ENCODE results near the gene ARMCX2. TPM values are rescaled to one million over a fixed set of nuclear protein-coding genes. Genes with fewer than 3 reads are reported as not detected.

ARMCX2 gene
- total RNA-seq, result 1 to 10 TPM; 3.6 to 4.4 TPM

GRCh38 chrX:101659601-101660063, at the start of gene ARMCX2:
Gene ARMCX2, minus strand, starts transcription at chrX:101659850. Its CDS starts 2,262 bp downstream, at chrX:101657588.
- DNase-seq (no peak), ATAC-seq (peak; percentile 16)
- peaks cover 11% of the 10 kb centered on the region for H3K27me3 Mint-ChIP-seq (ENCODE audit: low read depth)
- H3K27ac Mint-ChIP-seq, result peak within 1 kb of the TSS; percentile 25
- CTCF ChIA-PET, result no interaction called here
- H3K4me3 Mint-ChIP-seq, result peak within 1 kb of the TSS; percentile 75
- peaks cover 2% of the 10 kb centered on the region for H3K36me3 Mint-ChIP-seq (ENCODE audit: low read depth)
- H3K9me3 Mint-ChIP-seq (ENCODE audit: insufficient read depth), result no peaks in the 10 kb centered on the region
- H3K4me1 Mint-ChIP-seq (ENCODE audit: low read depth), result peaks cover 24% of the 10 kb centered on the region
- POLR2A ChIA-PET, result no interaction called here

DNA sequence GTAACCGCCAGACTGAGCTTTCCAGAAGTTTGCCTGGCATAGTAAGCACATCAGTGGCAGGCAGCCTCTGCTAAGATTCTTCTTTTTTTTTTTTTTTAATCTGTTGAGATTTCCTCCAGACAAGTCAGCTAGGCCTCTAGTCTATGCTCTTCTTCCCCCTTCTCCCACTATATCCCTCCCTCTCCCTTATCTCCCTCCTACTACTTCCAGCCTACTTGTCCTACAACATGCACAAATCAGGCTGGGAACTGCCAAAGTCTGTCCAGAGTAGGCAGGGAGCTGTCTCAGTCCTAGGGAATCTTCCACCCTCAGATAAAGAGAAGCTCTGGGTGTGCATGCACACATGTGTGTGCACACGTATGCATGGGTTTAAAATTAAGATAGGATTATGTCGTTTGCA, 49.7 kb upstream of the ARMCX2 start:
- no peaks in the 10 kb centered on the region for H3K36me3 Mint-ChIP-seq (ENCODE audit: low read depth)
- DNase-seq (no peak), ATAC-seq (no peak)
- no peaks in the 10 kb centered on the region for H3K27me3 Mint-ChIP-seq (ENCODE audit: low read depth)
- POLR2A ChIA-PET, result interaction anchor here (0.7 kb wide), 1 partner anchor 222 kb away, joined by 3 read pairs; no protein-coding TSS in a partner anchor
- CTCF ChIA-PET, result no interaction called here
- H3K9me3 Mint-ChIP-seq (ENCODE audit: insufficient read depth), result no peaks in the 10 kb centered on the region
- H3K4me3 Mint-ChIP-seq, result no peak overlapping the region
- H3K4me1 Mint-ChIP-seq (ENCODE audit: low read depth), result no peaks in the 10 kb centered on the region
- H3K27ac Mint-ChIP-seq, result no peak overlapping the region

DNA sequence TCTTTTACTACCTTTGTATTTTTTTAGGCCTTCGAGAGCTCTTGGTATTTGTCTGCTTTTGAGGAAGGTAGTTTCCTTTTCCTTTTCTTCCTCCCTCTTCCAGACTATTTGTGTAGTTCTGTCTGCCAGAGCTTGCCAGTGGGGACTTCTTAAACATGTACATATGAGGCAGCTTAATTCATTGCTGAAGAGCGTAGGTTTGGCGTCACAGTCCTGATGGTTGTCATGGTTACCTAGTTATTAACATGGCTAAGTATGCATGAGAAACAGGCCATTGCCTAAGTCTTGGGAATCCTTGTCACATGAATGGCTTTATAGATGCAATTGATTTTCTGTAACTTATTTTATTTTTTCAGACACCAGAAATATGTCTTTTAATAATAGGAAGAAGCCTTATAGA, 48.5 kb upstream of the ARMCX2 start:
- H3K4me3 Mint-ChIP-seq, result no peak overlapping the region
- ATAC-seq (no peak), DNase-seq (no peak)
- ChIA-PET CTCF (no interaction called here), POLR2A (no interaction called here)
- H3K9me3 Mint-ChIP-seq (ENCODE audit: insufficient read depth), result no peaks in the 10 kb centered on the region
- no peak overlapping the region for H3K27ac Mint-ChIP-seq
- H3K36me3 Mint-ChIP-seq (ENCODE audit: low read depth), result no peaks in the 10 kb centered on the region
- no peaks in the 10 kb centered on the region for H3K4me1 Mint-ChIP-seq (ENCODE audit: low read depth)
- H3K27me3 Mint-ChIP-seq (ENCODE audit: low read depth), result no peaks in the 10 kb centered on the region

DNA sequence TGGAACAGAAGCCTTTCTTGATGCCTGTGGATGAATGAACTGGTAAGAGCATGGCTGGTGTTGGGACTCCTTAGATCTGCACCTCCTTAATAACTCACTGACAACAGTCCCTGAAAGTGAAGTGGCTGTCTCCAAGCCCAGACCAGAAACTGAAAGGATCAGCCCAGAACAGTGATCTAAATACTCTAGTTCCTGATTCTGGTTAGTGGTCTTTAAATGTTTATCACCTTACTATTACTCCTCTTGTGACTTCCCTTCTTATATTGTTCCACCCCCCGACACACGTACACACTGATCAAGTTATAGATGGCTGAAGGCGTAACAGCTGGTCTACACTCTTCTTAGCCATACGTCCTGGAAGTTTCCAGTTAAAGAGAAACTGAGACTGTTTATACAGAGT, 33.8 kb upstream of the ARMCX2 start:
- H3K9me3 Mint-ChIP-seq (ENCODE audit: insufficient read depth), result no peaks in the 10 kb centered on the region
- ATAC-seq (no peak), DNase-seq (no peak)
- no peaks in the 10 kb centered on the region for H3K27me3 Mint-ChIP-seq (ENCODE audit: low read depth)
- CTCF ChIA-PET, result no interaction called here
- POLR2A ChIA-PET, result no interaction called here
- H3K4me1 Mint-ChIP-seq (ENCODE audit: low read depth), result peaks cover 2% of the 10 kb centered on the region
- H3K4me3 Mint-ChIP-seq, result no peak overlapping the region
- no peaks in the 10 kb centered on the region for H3K36me3 Mint-ChIP-seq (ENCODE audit: low read depth)
- no peak overlapping the region for H3K27ac Mint-ChIP-seq

DNA sequence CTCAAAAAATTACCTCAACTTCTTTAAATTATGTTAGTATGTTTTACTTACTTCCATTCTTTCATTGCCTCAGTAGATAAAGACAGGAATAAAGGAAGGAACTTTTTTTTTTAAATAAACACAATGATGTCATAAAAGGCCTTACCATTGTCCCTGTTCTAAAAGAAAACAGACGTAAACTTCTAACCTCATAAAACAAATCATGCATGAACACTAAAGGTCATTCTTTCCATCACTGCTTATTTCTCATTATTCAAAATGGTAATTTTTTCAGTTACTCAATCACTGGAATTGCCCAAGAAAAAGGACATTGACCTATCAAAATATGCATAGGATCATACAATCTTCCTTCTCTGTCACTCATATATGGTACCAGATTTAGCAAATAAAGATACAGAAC, 32.2 kb upstream of the ARMCX2 start:
- Mint-ChIP-seq H3K4me1 (ENCODE audit: low read depth) (peaks cover 3% of the 10 kb centered on the region), H3K27me3 (ENCODE audit: low read depth) (no peaks in the 10 kb centered on the region), H3K4me3 (no peak overlapping the region), H3K9me3 (ENCODE audit: insufficient read depth) (no peaks in the 10 kb centered on the region), H3K27ac (no peak overlapping the region), H3K36me3 (ENCODE audit: low read depth) (no peaks in the 10 kb centered on the region)
- no peak for ATAC-seq
- no peak for DNase-seq
- CTCF ChIA-PET, result no interaction called here
- POLR2A ChIA-PET, result no interaction called here

DNA sequence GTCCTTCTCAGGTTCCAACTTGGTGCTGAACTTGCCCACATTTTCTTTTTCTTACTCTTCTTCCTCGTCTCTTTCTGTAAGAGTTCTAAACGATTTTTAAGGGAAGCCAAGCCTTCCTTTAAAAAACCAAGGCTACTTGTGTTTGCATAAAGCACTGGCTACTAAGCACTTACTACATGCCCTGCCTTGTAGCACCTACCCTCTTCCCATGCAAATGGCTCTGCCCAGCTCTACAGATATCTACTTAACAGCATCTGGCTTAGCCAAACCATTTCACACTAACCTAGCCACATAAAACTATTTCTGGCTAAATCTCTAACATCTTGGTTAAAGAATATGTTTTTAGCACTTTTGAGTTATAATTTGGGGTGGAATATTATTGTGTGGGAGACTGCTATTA, 26.9 kb upstream of the ARMCX2 start:
- DNase-seq (no peak), ATAC-seq (no peak)
- H3K9me3 Mint-ChIP-seq (ENCODE audit: insufficient read depth), result no peaks in the 10 kb centered on the region
- peaks cover 3% of the 10 kb centered on the region for H3K27me3 Mint-ChIP-seq (ENCODE audit: low read depth)
- no peaks in the 10 kb centered on the region for H3K36me3 Mint-ChIP-seq (ENCODE audit: low read depth)
- ChIA-PET POLR2A (no interaction called here), CTCF (no interaction called here)
- peaks cover 3% of the 10 kb centered on the region for H3K4me1 Mint-ChIP-seq (ENCODE audit: low read depth)
- H3K27ac Mint-ChIP-seq, result no peak overlapping the region
- no peak overlapping the region for H3K4me3 Mint-ChIP-seq

- no peak overlapping the region for H3K4me3 Mint-ChIP-seq
- ChIA-PET CTCF (no interaction called here), POLR2A (no interaction called here)
- DNase-seq (no peak), ATAC-seq (no peak)
- peaks cover 3% of the 10 kb centered on the region for H3K4me1 Mint-ChIP-seq (ENCODE audit: low read depth)
- H3K27me3 Mint-ChIP-seq (ENCODE audit: low read depth), result peaks cover 3% of the 10 kb centered on the region
- no peaks in the 10 kb centered on the region for H3K36me3 Mint-ChIP-seq (ENCODE audit: low read depth)
- no peak overlapping the region for H3K27ac Mint-ChIP-seq
- no peaks in the 10 kb centered on the region for H3K9me3 Mint-ChIP-seq (ENCODE audit: insufficient read depth)
Measured at GRCh38 chrX:101685923-101686322, 26.3 kb upstream of the ARMCX2 start.

DNA sequence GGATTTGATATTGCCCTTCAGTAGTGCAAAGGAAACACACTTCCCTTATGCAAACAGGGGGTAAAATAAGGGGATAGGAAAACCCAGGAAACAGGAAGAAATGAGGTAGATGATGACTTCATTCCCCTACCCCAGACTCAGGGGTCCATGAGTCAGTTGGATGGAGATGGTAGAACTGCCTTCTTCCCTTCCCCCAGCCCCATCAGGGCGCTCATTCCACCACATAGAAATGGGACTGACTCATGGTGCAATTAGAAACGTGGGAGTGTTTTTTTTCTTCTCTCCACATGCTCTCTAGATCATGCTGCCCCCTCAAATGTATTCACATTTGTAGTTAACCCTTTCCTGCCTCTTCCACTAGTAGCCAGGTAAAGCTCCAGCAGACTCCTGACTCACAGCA, 23.1 kb upstream of the ARMCX2 start:
- CTCF ChIA-PET, result no interaction called here
- H3K9me3 Mint-ChIP-seq (ENCODE audit: insufficient read depth), result no peaks in the 10 kb centered on the region
- peaks cover 5% of the 10 kb centered on the region for H3K27me3 Mint-ChIP-seq (ENCODE audit: low read depth)
- ATAC-seq (no peak), DNase-seq (no peak)
- no peaks in the 10 kb centered on the region for H3K4me1 Mint-ChIP-seq (ENCODE audit: low read depth)
- POLR2A ChIA-PET, result no interaction called here
- no peak overlapping the region for H3K4me3 Mint-ChIP-seq
- H3K27ac Mint-ChIP-seq, result no peak overlapping the region
- no peaks in the 10 kb centered on the region for H3K36me3 Mint-ChIP-seq (ENCODE audit: low read depth)

- H3K4me1 Mint-ChIP-seq (ENCODE audit: low read depth), result no peaks in the 10 kb centered on the region
- POLR2A ChIA-PET, result no interaction called here
- CTCF ChIA-PET, result no interaction called here
- no peak for ATAC-seq
- no peaks in the 10 kb centered on the region for H3K9me3 Mint-ChIP-seq (ENCODE audit: insufficient read depth)
- peaks cover 13% of the 10 kb centered on the region for H3K27me3 Mint-ChIP-seq (ENCODE audit: low read depth)
- DNase-seq, result no peak
- H3K27ac Mint-ChIP-seq, result no peak overlapping the region
- H3K36me3 Mint-ChIP-seq (ENCODE audit: low read depth), result no peaks in the 10 kb centered on the region
- no peak overlapping the region for H3K4me3 Mint-ChIP-seq
Measured at GRCh38 chrX:101677028-101677427, 17.4 kb upstream of the ARMCX2 start.

- CTCF ChIA-PET, result no interaction called here
- no peak overlapping the region for H3K4me3 Mint-ChIP-seq
Measured at GRCh38 chrX:101676571-101676970, 16.9 kb upstream of the ARMCX2 start.

DNA sequence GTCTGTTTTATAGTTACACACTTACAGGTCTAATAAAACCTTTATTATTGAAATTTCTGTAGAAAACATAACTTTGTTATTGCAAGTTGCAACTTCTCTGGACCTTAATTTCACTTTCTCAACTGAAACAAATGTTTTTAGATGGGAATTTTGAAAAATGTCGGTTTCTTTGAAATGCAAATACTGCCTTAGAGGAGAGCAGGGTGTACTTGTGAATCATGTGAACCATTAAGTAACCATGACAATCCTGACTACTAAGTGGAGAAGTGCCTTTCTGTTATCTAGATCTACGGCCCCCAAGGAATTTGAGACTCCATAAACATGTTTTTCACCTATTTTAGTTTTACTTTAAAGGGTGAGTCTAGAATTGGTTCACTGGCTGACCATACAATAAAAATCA, 8.5 kb upstream of the ARMCX2 start:
- ChIA-PET POLR2A (no interaction called here), CTCF (no interaction called here)
- H3K36me3 Mint-ChIP-seq (ENCODE audit: low read depth), result no peaks in the 10 kb centered on the region
- H3K27ac Mint-ChIP-seq, result no peak overlapping the region
- H3K9me3 Mint-ChIP-seq (ENCODE audit: insufficient read depth), result no peaks in the 10 kb centered on the region
- peaks cover 3% of the 10 kb centered on the region for H3K4me1 Mint-ChIP-seq (ENCODE audit: low read depth)
- no peak for ATAC-seq
- H3K27me3 Mint-ChIP-seq (ENCODE audit: low read depth), result no peaks in the 10 kb centered on the region
- H3K4me3 Mint-ChIP-seq, result no peak overlapping the region
- DNase-seq, result no peak

More at GRCh38 chrX:101676571-101676970, 16.9 kb upstream of the ARMCX2 start:
- no peaks in the 10 kb centered on the region for H3K4me1 Mint-ChIP-seq (ENCODE audit: low read depth)
- no peak for DNase-seq
- H3K9me3 Mint-ChIP-seq (ENCODE audit: insufficient read depth), result no peaks in the 10 kb centered on the region
- H3K27me3 Mint-ChIP-seq (ENCODE audit: low read depth), result peaks cover 13% of the 10 kb centered on the region
- H3K27ac Mint-ChIP-seq, result no peak overlapping the region
- H3K36me3 Mint-ChIP-seq (ENCODE audit: low read depth), result no peaks in the 10 kb centered on the region
- ATAC-seq, result no peak
- POLR2A ChIA-PET, result no interaction called here

DNA sequence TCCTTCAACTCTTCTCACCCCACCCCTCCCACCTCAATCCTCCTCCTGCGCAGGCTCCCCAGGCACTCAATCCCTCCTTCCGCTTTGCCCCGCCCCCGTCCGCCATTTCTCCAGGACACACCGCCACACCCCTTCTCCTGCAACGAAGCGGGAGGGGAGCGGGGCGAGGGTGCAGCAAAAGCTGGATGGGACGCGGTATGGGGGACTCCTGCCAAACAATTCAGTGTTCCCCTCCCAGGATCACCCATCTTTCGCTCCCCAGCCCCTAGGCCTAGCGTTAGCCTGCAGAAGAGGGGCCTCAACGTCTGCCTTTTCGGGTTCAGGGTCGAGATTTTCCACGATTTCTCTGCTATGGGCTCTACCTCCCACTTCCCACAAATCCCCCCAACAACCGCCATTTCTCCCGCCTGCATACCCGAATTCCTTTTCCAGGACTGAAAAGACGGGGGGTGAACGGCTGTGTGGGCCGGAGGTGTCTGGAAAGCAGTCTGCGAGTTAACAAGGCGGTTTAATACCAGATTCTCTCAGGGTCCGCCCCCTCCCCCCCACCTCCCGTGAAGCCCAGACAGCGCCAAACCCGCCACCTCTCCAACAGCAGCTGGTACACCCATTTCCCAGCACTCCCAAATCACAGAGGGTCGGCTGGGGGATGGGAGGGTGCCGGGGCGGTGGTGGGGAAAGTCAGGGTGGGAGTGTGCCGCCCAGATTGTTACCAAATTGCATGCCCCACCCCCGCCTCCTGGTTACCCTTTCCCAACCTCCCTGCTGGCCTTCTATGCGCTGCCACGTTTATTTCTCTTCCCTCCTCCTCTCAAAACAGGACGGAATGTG, 774 bp downstream of the ARMCX2 start:
- H3K27ac Mint-ChIP-seq, result peak overlapping the region; percentile 25
- CTCF ChIA-PET, result no interaction called here

DNA sequence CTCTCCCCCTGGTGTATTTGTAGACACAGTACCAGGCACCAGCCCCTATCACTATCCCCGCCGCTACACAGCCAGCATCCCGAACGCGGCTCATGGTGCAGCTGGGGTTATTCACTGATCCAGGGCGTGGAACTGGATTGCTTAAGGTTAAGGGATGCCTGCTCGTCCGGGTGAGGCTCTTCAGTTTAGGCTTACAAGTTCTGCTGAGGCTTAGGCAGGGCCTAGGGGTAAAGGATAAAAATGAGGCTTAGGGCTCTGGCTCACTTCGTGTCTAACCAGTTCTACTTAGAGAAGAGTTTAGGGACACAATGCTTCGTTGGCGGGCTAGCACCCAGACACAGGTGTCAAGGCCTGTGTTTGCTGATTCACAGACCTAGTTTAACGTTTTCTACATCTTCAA, 2.2 kb downstream of the ARMCX2 start:
- H3K4me3 Mint-ChIP-seq, result no peak overlapping the region
- no peak for DNase-seq
- H3K4me1 Mint-ChIP-seq (ENCODE audit: low read depth), result peaks cover 21% of the 10 kb centered on the region
- no peak overlapping the region for H3K27ac Mint-ChIP-seq
- H3K27me3 Mint-ChIP-seq (ENCODE audit: low read depth), result peaks cover 7% of the 10 kb centered on the region
- ATAC-seq, result no peak
- peaks cover 2% of the 10 kb centered on the region for H3K36me3 Mint-ChIP-seq (ENCODE audit: low read depth)
- POLR2A ChIA-PET, result no interaction called here
- H3K9me3 Mint-ChIP-seq (ENCODE audit: insufficient read depth), result no peaks in the 10 kb centered on the region
- CTCF ChIA-PET, result no interaction called here

More for the DNA sequence above, 774 bp downstream of the ARMCX2 start:
- Mint-ChIP-seq H3K36me3 (ENCODE audit: low read depth) (peaks cover 2% of the 10 kb centered on the region), H3K4me1 (ENCODE audit: low read depth) (peaks cover 21% of the 10 kb centered on the region), H3K27me3 (ENCODE audit: low read depth) (peaks cover 11% of the 10 kb centered on the region), H3K9me3 (ENCODE audit: insufficient read depth) (no peaks in the 10 kb centered on the region), H3K4me3 (peak overlapping the region; percentile 75)
- ATAC-seq (peak; percentile 86), DNase-seq (peak; percentile 67)
- POLR2A ChIA-PET, result no interaction called here

All from activated CD8-positive, alpha-beta T cell treated with anti-CD3 and anti-CD28 coated beads, Interleukin-2, amount 10 ng/mL, durations not matched to agents 7 days and 5 days (primary cell).